H1 (cell line): ENCODE results near the gene LILRB2. TPM values are rescaled to one million over a fixed set of nuclear protein-coding genes. Genes with fewer than 3 reads are reported as not detected.

Experiments used
- CTCF ChIA-PET: fragments of 300-600 bp; sonication (Branson Sonifier 250); formaldehyde crosslinking; loops from one replicate; lab custom pipeline; 2021; ENCODE audit not compliant: partially characterized antibody; lab: Charles Lee
- POLR2A ChIA-PET: fragments of 300-600 bp; sonication (Branson Sonifier 250); formaldehyde crosslinking; loops from one replicate; lab custom pipeline; 2021; ENCODE audit warnings: inconsistent platforms; ENCODE audit not compliant: partially characterized antibody; lab: Charles Lee
- DNase-seq, 2 experiments: peaks; one replicate each; pipeline versions ENCODE4 v3.0.0 to v3.0.0-alpha.2; 2010 to 2022; ENCODE audit warnings: low spot score in 2 of 2, low read depth in 1 of 2, mixed read lengths in 1 of 2
- FAIRE-seq: peaks from 2 replicates; lab custom pipeline; 2011; peaks lifted over from hg19 to GRCh38; lab: Jason Lieb, UNC
- H2AFZ ChIP-seq: 2 replicates; pipeline ENCODE4 v1.8.1; 2012; ENCODE audit warnings: low read length, inconsistent platforms
- H2AK5ac ChIP-seq: 2 replicates; pipeline ENCODE4 v1.6.1; 2013; ENCODE audit warnings: low read depth, low read length
- H2BK120ac ChIP-seq: replicated peaks from 2 replicates; pipeline ENCODE3; 2013; ENCODE audit warnings: low read depth, low read length, inconsistent platforms
- H2BK12ac ChIP-seq: 2 replicates; pipeline ENCODE4 v1.6.1; 2013; ENCODE audit warnings: low read depth, low read length
- H2BK15ac ChIP-seq: 2 replicates; pipeline ENCODE4 v1.6.1; 2013; ENCODE audit warnings: low read length
- H2BK20ac ChIP-seq: 2 replicates; pipeline ENCODE4 v1.6.1; 2013; ENCODE audit warnings: low read length
- H2BK5ac ChIP-seq: 2 replicates; pipeline ENCODE4 v1.6.1; 2013; ENCODE audit warnings: low read depth, low read length
- H3K14ac ChIP-seq: 2 replicates; pipeline ENCODE4 v1.6.1; 2013; ENCODE audit warnings: inconsistent platforms; ENCODE audit not compliant: insufficient read length
- H3K18ac ChIP-seq: 2 replicates; pipeline ENCODE4 v1.6.1; 2013; ENCODE audit warnings: low read length; ENCODE audit errors: extremely low read depth
- H3K23ac ChIP-seq: 2 replicates; pipeline ENCODE4 v1.6.1; 2013; ENCODE audit warnings: inconsistent platforms; ENCODE audit not compliant: insufficient read length
- H3K23me2 ChIP-seq: 2 replicates; pipeline ENCODE4 v1.6.1; 2013; ENCODE audit warnings: low read depth, low read length
- H3K27ac ChIP-seq: 2 replicates; pipeline ENCODE4 v1.6.1; 2011; ENCODE audit warnings: low read depth, low read length, inconsistent platforms
- H3K27me3 ChIP-seq, 4 experiments: replicated peaks in 1 of 4; 1 replicate in 1 of 4; 2 replicates in 3 of 4; pipeline versions ENCODE4 v1.6.1 to v1.8.1; 2011 to 2013; ENCODE audit warnings: low read length in 3 of 4, mild to moderate bottlenecking in 3 of 4, inconsistent platforms in 2 of 4, mixed read lengths in 2 of 4, moderate library complexity in 1 of 4; ENCODE audit not compliant: control insufficient read depth in 3 of 4, insufficient read depth in 3 of 4; ENCODE audit errors: extremely low read depth in 1 of 4
- H3K36me3 ChIP-seq, 4 experiments: 2 replicates each; pipeline versions ENCODE4 v1.6.1 to v1.8.1; 2011 to 2013; ENCODE audit warnings: mild to moderate bottlenecking in 4 of 4, low read length in 3 of 4, moderate library complexity in 2 of 4, control low read depth in 1 of 4, inconsistent platforms in 1 of 4; ENCODE audit not compliant: insufficient read depth in 4 of 4, control insufficient read depth in 2 of 4
- H3K4ac ChIP-seq: replicated peaks from 2 replicates; pipeline ENCODE3; 2013; ENCODE audit warnings: low read length, low read depth, mixed read lengths, inconsistent platforms; ENCODE audit not compliant: insufficient read length
- H3K4me1 ChIP-seq, 4 experiments: replicated peaks in 1 of 4; 1 replicate in 1 of 4; 2 replicates in 3 of 4; pipeline versions ENCODE4 v1.6.1 to v1.8.1; 2011 to 2013; ENCODE audit warnings: low read length in 3 of 4, inconsistent platforms in 2 of 4, mixed read lengths in 1 of 4; ENCODE audit not compliant: insufficient read depth in 4 of 4, control insufficient read depth in 3 of 4
- H3K4me2 ChIP-seq, 2 experiments: 2 replicates each; pipeline versions ENCODE4 v1.6.1 to v1.8.1; 2011 to 2013; ENCODE audit warnings: low read depth in 2 of 2, low read length in 2 of 2, control low read depth in 1 of 2, inconsistent platforms in 1 of 2, mild to moderate bottlenecking in 1 of 2; ENCODE audit not compliant: insufficient read depth in 1 of 2
- H3K4me3 ChIP-seq, 4 experiments: fragments of 200-600, 300-600 bp in 1 of 4; sonication (generic), shearing (Covaris generic), sonication (Bioruptor Twin) in 1 of 4; 2 replicates each; pipeline versions ENCODE4 v1.5.1 to v1.8.1; 2011 to 2016; ENCODE audit warnings: low read length in 4 of 4, low read depth in 3 of 4, control low read depth in 2 of 4, inconsistent platforms in 2 of 4, mild to moderate bottlenecking in 2 of 4, mixed read lengths in 1 of 4, moderate library complexity in 1 of 4; ENCODE audit not compliant: insufficient read depth in 2 of 4; ENCODE audit errors: extremely low read depth in 1 of 4
- H3K56ac ChIP-seq: replicated peaks from 2 replicates; pipeline ENCODE3; 2013; ENCODE audit warnings: low read depth, mild to moderate bottlenecking, mixed read lengths, low read length, inconsistent platforms; ENCODE audit not compliant: insufficient read length
- H3K79me1 ChIP-seq: 2 replicates; pipeline ENCODE4 v1.6.1; 2013; ENCODE audit warnings: low read depth, low read length, control low read depth
- H3K79me2 ChIP-seq, 2 experiments: 2 replicates each; pipeline versions ENCODE4 v1.6.1 to v1.8.1; 2012 to 2013; ENCODE audit warnings: low read length in 2 of 2, mild to moderate bottlenecking in 2 of 2, inconsistent platforms in 1 of 2; ENCODE audit not compliant: insufficient read depth in 2 of 2, control insufficient read depth in 1 of 2
- H3K9ac ChIP-seq, 4 experiments: replicated peaks in 1 of 4; 1 replicate in 1 of 4; 2 replicates in 3 of 4; pipeline versions ENCODE4 v1.6.1 to v1.8.1; 2011 to 2013; ENCODE audit warnings: low read depth in 3 of 4, low read length in 3 of 4, control low read depth in 2 of 4, mild to moderate bottlenecking in 2 of 4, moderate library complexity in 2 of 4, inconsistent platforms in 1 of 4; ENCODE audit errors: extremely low read depth in 1 of 4
- H3K9me3 ChIP-seq, 2 experiments: 2 replicates each; pipeline versions ENCODE4 v1.6.1 to v1.8.1; 2012 to 2013; ENCODE audit warnings: mild to moderate bottlenecking in 2 of 2, moderate library complexity in 2 of 2, control low read depth in 1 of 2, inconsistent platforms in 1 of 2, low read depth in 1 of 2, low read length in 1 of 2, mixed read lengths in 1 of 2; ENCODE audit not compliant: insufficient read depth in 2 of 2
- H4K20me1 ChIP-seq, 2 experiments: replicated peaks in 1 of 2; 2 replicates each; pipeline versions ENCODE3 to v1.8.1; 2011 to 2013; ENCODE audit warnings: inconsistent platforms in 2 of 2, low read length in 2 of 2, mild to moderate bottlenecking in 1 of 2; ENCODE audit not compliant: insufficient read depth in 2 of 2, control insufficient read depth in 1 of 2
- H4K5ac ChIP-seq: 2 replicates; pipeline ENCODE4 v1.6.1; 2013; ENCODE audit warnings: low read length, low read depth, mixed read lengths, inconsistent platforms; ENCODE audit not compliant: insufficient read length
- H4K8ac ChIP-seq: 2 replicates; pipeline ENCODE4 v1.8.0; 2013; ENCODE audit warnings: mild to moderate bottlenecking, moderate library complexity, low read length, inconsistent platforms; ENCODE audit not compliant: insufficient read depth; ENCODE audit errors: extremely low read depth
- H4K91ac ChIP-seq: replicated peaks from 2 replicates; pipeline ENCODE3; 2013; ENCODE audit warnings: low read length, mixed read lengths, inconsistent platforms; ENCODE audit not compliant: insufficient read length
- ATF3 ChIP-seq: IDR thresholded peaks from 2 replicates; pipeline ENCODE4 v1.6.1; 2011; ENCODE audit warnings: low read depth, mild to moderate bottlenecking, low read length; ENCODE audit not compliant: insufficient read depth
- BRCA1 ChIP-seq: IDR thresholded peaks from 2 replicates; pipeline ENCODE4 v1.6.1; 2012; ENCODE audit warnings: low read depth, low read length, improper control_type of control experiment
- CEBPB ChIP-seq: IDR thresholded peaks from 2 replicates; pipeline ENCODE4 v1.6.1; 2012; ENCODE audit warnings: low read depth, low read length
- EGR1 ChIP-seq: IDR thresholded peaks from 2 replicates; pipeline ENCODE4 v1.6.1; 2011; ENCODE audit warnings: low read depth, low read length, borderline replicate concordance
- EZH2 ChIP-seq: fragments of 200-600 bp; sonication (generic); IDR thresholded peaks from 2 replicates; pipeline ENCODE4 v1.7.1; 2012; ENCODE audit warnings: low read depth, mild to moderate bottlenecking, moderate library complexity, low read length, inconsistent platforms; ENCODE audit not compliant: severe bottlenecking
- GABPA ChIP-seq: IDR thresholded peaks from 2 replicates; pipeline ENCODE4 v1.6.1; 2011; ENCODE audit warnings: mild to moderate bottlenecking, low read length, moderate library complexity, borderline replicate concordance; ENCODE audit not compliant: insufficient read depth
- JUND ChIP-seq: IDR thresholded peaks from 2 replicates; pipeline ENCODE4 v1.6.1; 2011; ENCODE audit warnings: mild to moderate bottlenecking, improper control_type of control experiment, low read length
- RFX5 ChIP-seq: IDR thresholded peaks from 2 replicates; pipeline ENCODE4 v1.6.1; 2011; ENCODE audit warnings: low read depth, low read length, improper control_type of control experiment, borderline replicate concordance
- WGBS, 2 experiments: shearing (Covaris generic) in 1 of 2; methylation state at CpG; one replicate each; pipeline versions ENCODE4 v1.1.6 to v1.1.7; 2013 to 2015; ENCODE audit warnings: low lambda C conversion rate in 2 of 2, mixed read lengths in 2 of 2, inconsistent platforms in 1 of 2, low coverage in 1 of 2, missing lambda C conversion rate in 1 of 2; ENCODE audit not compliant: insufficient replicate concordance in 2 of 2, insufficient coverage in 1 of 2, insufficient read length in 1 of 2; ENCODE audit errors: extremely low coverage in 1 of 2, missing lambda C conversion rate in 1 of 2; 5-methylcytosine and 5-hydroxymethylcytosine counted together
- polyA plus RNA-seq, 7 experiments: library from polyadenylated mRNA; depleted of rRNA in 3 of 7; stranded (reverse) in 5 of 7; unstranded in 2 of 7; fragments of >200 nt in 5 of 7; fragments of 200-250 nt in 2 of 7; gene quantifications; 1 replicate in 5 of 7; 2 replicates in 1 of 7; 4 replicates in 1 of 7; pipeline versions ENCODE4 v1.2.1 to v1.2.3, GENCODE V29; 2011 to 2013; ENCODE audit warnings: missing spikeins in 2 of 7, mixed read lengths in 2 of 7
- total RNA-seq: library from RNA; stranded (reverse); fragmentation: NEBNext Ultra II Directional; extraction: Animal tissue kit (Norgen Biotek cat#: 25700); gene quantifications from 2 replicates; pipeline ENCODE4 v1.2.1, GENCODE V29; 2021

LILRB2 gene
- total and polyA plus RNA-seq, 2 of the 8 experiments (the other 6 are each of a cell fraction or from before 2014, with no cell fraction given) = not detected

- Histone ChIP-seq H3K79me2 (no peaks in the 10 kb centered on the region), H2AFZ (no peak overlapping the region), H3K79me1 (no peaks in the 10 kb centered on the region), H3K9me3 (no peaks in the 10 kb centered on the region), H3K23me2 (no peaks in the 10 kb centered on the region), H2BK120ac (no peak overlapping the region), H3K27ac (no peak overlapping the region), H3K4me3 (no peak overlapping the region), H2BK20ac (no peak overlapping the region)
- POLR2A ChIA-PET = interaction anchor here (0.7 to 1.3 kb wide), 3 partner anchors 99 to 110 kb away, joined by 3 to 4 read pairs (median 3); no protein-coding TSS in a partner anchor
- WGBS, 2 experiments = 66% methylated on average over 5 of the region's 5 CpGs; no CpG with 5 or more reads in 1 of the 2 experiments
- TF ChIP-seq EGR1 (no peak), BRCA1 (no peak), ATF3 (no peak), GABPA (no peak), EZH2 (no peak), RFX5 (no peak), CEBPB (no peak), JUND (no peak)
- TF ChIP-seq, all 59 proteins: peak for 0
- Histone ChIP-seq H3K23ac (no peak overlapping the region), H3K14ac (no peak overlapping the region), H3K4me1 (no peaks in the 10 kb centered on the region), H4K8ac (no peak overlapping the region), H2BK12ac (no peak overlapping the region), H2BK15ac (no peak overlapping the region), H4K91ac (no peak overlapping the region), H3K18ac (no peak overlapping the region), H2AK5ac (no peak overlapping the region), H3K36me3 (no peaks in the 10 kb centered on the region), H2BK5ac (no peak overlapping the region), H3K9ac (no peak overlapping the region), H3K4ac (no peak overlapping the region), H4K5ac (no peak overlapping the region), H3K27me3 (no peaks in the 10 kb centered on the region), H3K4me2 (no peak overlapping the region), H3K56ac (no peak overlapping the region), H4K20me1 (peaks cover 0 to 1% of the 10 kb centered on the region in 2 experiments)
- CTCF ChIA-PET = interaction anchor here (0.6 to 1.4 kb wide), 3 partner anchors 17 to 81 kb away, joined by 3 to 5 read pairs (median 4); no protein-coding TSS in a partner anchor
- no peak for FAIRE-seq
- no peak for DNase-seq
Observed at GRCh38 chr19:54310543-54310942, 29.6 kb upstream of the LILRB2 start.
